Liver (tissue), 10 donors: ENCODE data around the gene F5. TPM values are rescaled to one million over a fixed set of nuclear protein-coding genes. Genes with fewer than 3 reads are reported as not detected.

ENCODE experiments used
- DNase-seq: peaks from one replicate; pipeline ENCODE4 v3.0.0-alpha.2; 2017; ENCODE audit warnings: low spot score
- H3K27ac ChIP-seq, 2 donors: one replicate each; pipeline ENCODE4 v1.7.0; 2013; ENCODE audit warnings: inconsistent platforms in 2 of 2, low read length in 2 of 2, control low read depth in 1 of 2, low read depth in 1 of 2, mild to moderate bottlenecking in 1 of 2
- H3K27me3 ChIP-seq, 4 donors: one replicate each; pipeline versions ENCODE4 v1.6.1 to v1.7.0; 2013; ENCODE audit warnings: low read length in 3 of 4, inconsistent platforms in 1 of 4, mild to moderate bottlenecking in 1 of 4, moderate library complexity in 1 of 4; ENCODE audit not compliant: control insufficient read depth in 4 of 4, insufficient read depth in 4 of 4
- H3K36me3 ChIP-seq, 4 donors: one replicate each; pipeline versions ENCODE4 v1.6.1 to v1.7.0; 2013; ENCODE audit warnings: low read length in 3 of 4, mild to moderate bottlenecking in 3 of 4, low read depth in 1 of 4, moderate library complexity in 1 of 4; ENCODE audit not compliant: control insufficient read depth in 4 of 4, insufficient read depth in 3 of 4
- H3K4me1 ChIP-seq, 4 donors: one replicate each; pipeline versions ENCODE4 v1.6.1 to v1.7.0; 2013; ENCODE audit warnings: low read length in 3 of 4, mild to moderate bottlenecking in 3 of 4, moderate library complexity in 1 of 4; ENCODE audit not compliant: control insufficient read depth in 4 of 4, insufficient read depth in 4 of 4
- H3K4me3 ChIP-seq, 3 donors: one replicate each; pipeline versions ENCODE4 v1.6.1 to v1.7.0; 2013; ENCODE audit warnings: low read length in 3 of 3, control low read depth in 1 of 3, low read depth in 1 of 3, mild to moderate bottlenecking in 1 of 3
- H3K9ac ChIP-seq, 2 donors: one replicate each; pipeline ENCODE4 v1.7.0; 2013; ENCODE audit warnings: low read length in 2 of 2, mild to moderate bottlenecking in 2 of 2, moderate library complexity in 2 of 2, control low read depth in 1 of 2, low read depth in 1 of 2
- H3K9me3 ChIP-seq, 4 donors: one replicate each; pipeline versions ENCODE4 v1.6.1 to v1.7.0; 2013; ENCODE audit warnings: low read length in 3 of 4; ENCODE audit not compliant: control insufficient read depth in 4 of 4
- ATF3 ChIP-seq: IDR thresholded peaks from 2 replicates; pipeline ENCODE4 v1.6.1; 2016; ENCODE audit warnings: antibody characterized with exemption
- CTCF ChIP-seq: fragments of 150-350 bp; IDR thresholded peaks from 2 replicates; pipeline ENCODE4 v1.5.1; 2017; ENCODE audit warnings: improper control_type of control experiment, low read depth, low read length; ENCODE audit not compliant: missing input control
- FOXA1 ChIP-seq: IDR thresholded peaks from 2 replicates; pipeline ENCODE4 v1.6.1; 2016; ENCODE audit warnings: antibody characterized with exemption
- FOXA2 ChIP-seq: IDR thresholded peaks from 2 replicates; pipeline ENCODE4 v1.6.1; 2016; ENCODE audit warnings: antibody characterized with exemption
- GABPA ChIP-seq, 2 donors: IDR thresholded peaks in 1 of 2; conservative IDR thresholded peaks in 1 of 2; 2 replicates each; pipeline ENCODE4 v1.6.1; 2016; ENCODE audit warnings: antibody characterized with exemption in 2 of 2, mild to moderate bottlenecking in 1 of 2, moderate library complexity in 1 of 2
- HNF4A ChIP-seq, 2 donors: conservative IDR thresholded peaks; 2 replicates each; pipeline ENCODE4 v1.6.1; 2016; ENCODE audit warnings: antibody characterized with exemption in 2 of 2, mild to moderate bottlenecking in 2 of 2
- HNF4G ChIP-seq: IDR thresholded peaks from 2 replicates; pipeline ENCODE4 v1.6.1; 2016; ENCODE audit warnings: antibody characterized with exemption
- JUND ChIP-seq, 2 donors: IDR thresholded peaks; 2 replicates each; pipeline ENCODE4 v1.6.1; 2016; ENCODE audit warnings: antibody characterized with exemption in 2 of 2
- MAX ChIP-seq: IDR thresholded peaks from 2 replicates; pipeline ENCODE4 v1.6.1; 2016; ENCODE audit warnings: antibody characterized with exemption
- NR2F2 ChIP-seq: IDR thresholded peaks from 2 replicates; pipeline ENCODE4 v1.6.1; 2016; ENCODE audit warnings: antibody characterized with exemption
- RAD21 ChIP-seq, 2 donors: IDR thresholded peaks; 2 replicates each; pipeline ENCODE4 v1.6.1; 2016; ENCODE audit warnings: antibody characterized with exemption in 2 of 2, mild to moderate bottlenecking in 2 of 2
- REST ChIP-seq: IDR thresholded peaks from 2 replicates; pipeline ENCODE4 v1.6.1; 2016; ENCODE audit warnings: antibody characterized with exemption, mild to moderate bottlenecking
- RXRA ChIP-seq, 2 donors: IDR thresholded peaks; 2 replicates each; pipeline ENCODE4 v1.6.1; 2017 to 2018; ENCODE audit warnings: antibody characterized with exemption in 2 of 2, mild to moderate bottlenecking in 1 of 2
- SP1 ChIP-seq: IDR thresholded peaks from 2 replicates; pipeline ENCODE4 v1.6.1; 2018; ENCODE audit warnings: antibody characterized with exemption, mild to moderate bottlenecking
- TAF1 ChIP-seq: conservative IDR thresholded peaks from 2 replicates; pipeline ENCODE4 v1.6.1; 2016; ENCODE audit warnings: antibody characterized with exemption, mild to moderate bottlenecking
- YY1 ChIP-seq: IDR thresholded peaks from 2 replicates; pipeline ENCODE4 v1.6.1; 2016; ENCODE audit warnings: antibody characterized with exemption, mild to moderate bottlenecking
- ZBTB33 ChIP-seq: IDR thresholded peaks from 2 replicates; pipeline ENCODE4 v1.6.1; 2016; ENCODE audit warnings: antibody characterized with exemption
- polyA plus RNA-seq, 2 donors: library from polyadenylated mRNA; stranded (reverse) in 1 of 2; unstranded in 1 of 2; fragments of 200-250 nt in 1 of 2; fragments of >200 nt in 1 of 2; fragmentation: Nextera tagmentation in 1 of 2; extraction: Ambion mirVana in 1 of 2; gene quantifications; one replicate each; pipeline versions ENCODE4 v1.2.1 to v1.2.3, GENCODE V29; 2013 to 2015
- small RNA-seq: library from RNA; depleted of rRNA; stranded (forward); fragments of <200 nt; gene quantifications from one replicate; pipeline ENCODE3, GENCODE V24; 2014
- total RNA-seq, 2 donors: library from RNA; depleted of rRNA; stranded (reverse); fragments of >200 nt; gene quantifications; one replicate each; pipeline ENCODE4 v1.2.3, GENCODE V29; 2014
- donor health status: healthy.
- donor health status: healthy.
- donor health status: healthy.
- donor health status: healthy.
- donor health status: healthy.

Gene F5
- total and polyA plus RNA-seq, 4 donors, result 86.1 to 155 (median 129) TPM

GRCh38 chr1:169465281-169465680 is 121.0 kb downstream of the F5 start:
- peaks cover 3 to 16% (median 14%) of the 10 kb centered on the region in 4 donors for H3K36me3 ChIP-seq
- H3K4me1 ChIP-seq, result peaks cover 0 to 12% (median 5%) of the 10 kb centered on the region in 4 donors
- no peak overlapping the region for H3K9ac ChIP-seq
- H3K9me3 ChIP-seq, result no peaks in the 10 kb centered on the region
- H3K27ac ChIP-seq, result no peak overlapping the region
- H3K27me3 ChIP-seq, result no peaks in the 10 kb centered on the region
- TF ChIP-seq HNF4G (no peak), GABPA (IDR thresholded peaks at IDR 0.05 in 1 of 2, conservative IDR thresholded peaks at IDR 0.05 in 1 of 2) (no peak), ATF3 (no peak), HNF4A (conservative IDR thresholded peaks at IDR 0.05) (no peak), RXRA (IDR thresholded peaks at IDR 0.05) (no peak), JUND (IDR thresholded peaks at IDR 0.05) (no peak), NR2F2 (no peak), ZBTB33 (no peak), MAX (no peak), RAD21 (IDR thresholded peaks at IDR 0.05) (no peak), CTCF (no peak), FOXA1 (no peak), TAF1 (no peak), YY1 (no peak), REST (no peak), SP1 (no peak), FOXA2 (no peak)
- no peak overlapping the region for H3K4me3 ChIP-seq
- no peak for DNase-seq

Small RNAs within 50 kb of the gene (small RNA-seq; reads per million reads assigned to genes)
- gene AL021068.2, result not detected

Other genes with a start within 250 kb of the F5 start
- gene NME7, start 218.7 kb downstream of the F5 start, total RNA-seq, result 1 to 10 TPM; 7.8 to 8.6 TPM
- gene NME7, start 218.7 kb downstream of the F5 start, polyA plus RNA-seq, result 10 to 100 TPM; 10.2 to 26.5 TPM
- gene BLZF1, start 218.3 kb downstream of the F5 start, total RNA-seq, result 10 to 100 TPM; 11.9 to 13.1 TPM
- 1 to 10 TPM; 5.3 to 5.6 TPM for gene BLZF1, start 218.3 kb downstream of the F5 start, polyA plus RNA-seq
- gene CCDC181, start 159.0 kb downstream of the F5 start, total RNA-seq, result under 1 TPM in 1 of 2 donors, not detected in 1; 0.08 TPM
- under 1 TPM in 1 of 2 donors, not detected in 1; 0.02 TPM for gene CCDC181, start 159.0 kb downstream of the F5 start, polyA plus RNA-seq
- 10 to 100 TPM; 14.3 to 18.7 TPM for gene SLC19A2, start 100.5 kb downstream of the F5 start, total RNA-seq
- gene SLC19A2, start 100.5 kb downstream of the F5 start, polyA plus RNA-seq, result 1 to 10 TPM; 4.8 to 5.3 TPM
- 1 to 10 TPM; 2.7 to 8.1 TPM for gene SELP, start 43.6 kb upstream of the F5 start, total RNA-seq
- gene SELP, start 43.6 kb upstream of the F5 start, polyA plus RNA-seq, result 1 to 10 TPM; 1.7 to 2.1 TPM
- 1 to 10 TPM; 7.2 to 9.9 TPM for gene SELL, start 125.1 kb upstream of the F5 start, total RNA-seq
- gene SELL, start 125.1 kb upstream of the F5 start, polyA plus RNA-seq, result 1 to 10 TPM; 1.5 to 2.4 TPM
- gene SELE, start 147.6 kb upstream of the F5 start, total RNA-seq, result 1 to 10 TPM in 1 of 2 donors, under 1 TPM in 1; 0.09 to 3.4 TPM
- gene SELE, start 147.6 kb upstream of the F5 start, polyA plus RNA-seq, result 1 to 10 TPM; 3.1 to 4.2 TPM
- gene METTL18, start 208.4 kb upstream of the F5 start, total RNA-seq, result 1 to 10 TPM; 2.9 to 3.5 TPM
- gene METTL18, start 208.4 kb upstream of the F5 start, polyA plus RNA-seq, result 1 to 10 TPM; 2.1 to 5.0 TPM